Motor neuron (in vitro differentiated cells): ENCODE results near the gene GRIN2A. TPM values are rescaled to one million over a fixed set of nuclear protein-coding genes. Genes with fewer than 3 reads are reported as not detected.

ENCODE experiments used
- ATAC-seq, 8 experiments: fragments of 200-7000 bp; cut with Tn5 transposase; replicated peaks in 6 of 8; 2 replicates each; pipeline ENCODE4 v1.8.0; 2021; ENCODE audit warnings: mild to moderate bottlenecking in 8 of 8, moderate library complexity in 8 of 8
- H3K27ac ChIP-seq, 2 donors: fragments of 250-450 bp; sonication (Bioruptor Pico); 2 replicates each; pipeline ENCODE4 v1.9.0; 2021; ENCODE audit warnings: antibody characterized with exemption in 2 of 2, mild to moderate bottlenecking in 2 of 2, moderate library complexity in 1 of 2
- H3K4me1 ChIP-seq, 2 donors: fragments of 250-450 bp; sonication (Bioruptor Pico); replicated peaks in 1 of 2; 2 replicates each; pipeline ENCODE4 v1.6.1; 2021; ENCODE audit warnings: antibody characterized with exemption in 2 of 2, mild to moderate bottlenecking in 2 of 2, moderate library complexity in 1 of 2
- H3K4me3 ChIP-seq, 5 donors: fragments of 250-450 bp; sonication (Bioruptor Pico); 2 replicates each; pipeline ENCODE4 v1.9.0; 2021; ENCODE audit warnings: antibody characterized with exemption in 5 of 5, mild to moderate bottlenecking in 5 of 5, moderate library complexity in 4 of 5
- WGBS, 10 experiments: fragments of 450-650 bp; shearing (Covaris generic); methylation state at CpG; one replicate each; pipeline ENCODE4 v1.0.0; 2022; 5-methylcytosine and 5-hydroxymethylcytosine counted together
- in situ Hi-C, 9 experiments: fragments of 400-800 bp; cut with MboI; loops; one replicate each; pipeline ENCODE4 v1.15.0; 2021; ENCODE audit warnings: low sequenced_read_pairs in 9 of 9, low pct_unique_long_range_greater_than_20kb in 2 of 9; ENCODE audit not compliant: unreplicated experiment in 9 of 9
- total RNA-seq, 8 experiments: library from RNA; unstranded; fragments of 300-600 nt; gene quantifications; 2 replicates each; pipeline versions ENCODE4 v1.2.3 to v1.2.4, GENCODE V29; 2022

Gene GRIN2A
- total RNA-seq, 8 experiments from 2014 or later = 0.14 to 21.2 (median 2.9) TPM

- WGBS, 10 experiments = 0 to 100% (median 45%) methylated on average over 1 to 2 of the region's 2 CpGs; no CpG with 5 or more reads in 2 of the 10 experiments
- in situ Hi-C loops = no loop called here
- Histone ChIP-seq H3K27ac (no peak overlapping the region), H3K4me1 (peaks cover 0 to 4% of the 10 kb centered on the region in 2 donors), H3K4me3 (no peak overlapping the region)
- ATAC-seq = peak in 1 of 8 experiments; percentile 74
These were observed 85.0 kb downstream of the GRIN2A start for GRCh38 chr16:10097271-10097670.

GRCh38 chr16:10093576-10093975 is 88.7 kb downstream of the GRIN2A start:
- H3K4me3 ChIP-seq = no peak overlapping the region
- no peak for ATAC-seq
- H3K4me1 ChIP-seq = peaks cover 0 to 4% of the 10 kb centered on the region in 2 donors
- WGBS, 10 experiments = 3 to 100% (median 60%) methylated on average over 1 to 8 of the region's 8 CpGs; no CpG with 5 or more reads in 2 of the 10 experiments
- in situ Hi-C loops = no loop called here
- H3K27ac ChIP-seq = no peak overlapping the region

DNA sequence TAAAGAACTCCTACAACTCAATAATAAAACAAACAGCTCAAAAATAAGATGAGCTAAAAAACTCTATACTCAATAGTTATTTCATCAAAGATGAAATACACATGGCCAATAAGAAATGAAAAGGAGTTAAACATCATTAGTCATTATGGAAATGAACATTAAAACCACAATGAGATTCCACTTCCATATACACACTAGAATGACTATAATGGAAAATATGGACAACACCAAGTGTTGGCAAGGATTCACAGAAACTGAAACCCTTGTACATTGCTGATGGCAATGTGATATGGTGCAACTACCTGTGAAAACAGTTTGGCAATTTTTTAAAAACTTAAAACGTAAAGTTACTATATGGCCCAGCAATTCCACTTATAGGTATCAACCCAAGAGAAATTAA is 91.4 kb downstream of the GRIN2A start:
- in situ Hi-C loops = no loop called here
- H3K27ac ChIP-seq = no peak overlapping the region
- H3K4me3 ChIP-seq = no peak overlapping the region
- WGBS, 10 experiments = 0 to 100% (median 85%) methylated on average over 1 of the region's 1 CpG; no CpG with 5 or more reads in 2 of the 10 experiments
- no peak for ATAC-seq
- H3K4me1 ChIP-seq = peaks cover 0 to 4% of the 10 kb centered on the region in 2 donors

DNA sequence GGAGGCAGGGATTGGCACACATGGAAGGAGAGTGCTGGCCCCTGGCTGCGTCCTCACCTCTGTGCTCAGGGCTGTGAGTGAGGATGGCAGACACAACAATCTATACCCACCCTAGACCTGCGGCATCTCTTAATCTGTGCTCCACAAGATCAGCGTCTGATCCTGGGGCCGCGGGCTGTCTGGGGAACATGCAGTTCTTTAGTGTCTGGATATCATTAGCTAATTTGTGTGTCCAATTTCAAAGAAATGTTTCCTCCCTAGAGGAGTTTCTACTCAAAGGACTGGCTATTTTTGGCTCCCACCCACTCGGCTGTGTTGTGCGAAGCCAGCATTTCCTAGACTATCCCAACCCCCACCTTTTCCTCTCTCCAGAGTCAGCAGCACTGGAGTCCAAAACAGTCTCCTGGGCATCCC is 93.8 kb downstream of the GRIN2A start:
- WGBS, 10 experiments = 0 to 91% (median 67%) methylated on average over 1 to 5 of the region's 7 CpGs; no CpG with 5 or more reads in 5 of the 10 experiments
- Histone ChIP-seq H3K4me3 (no peak overlapping the region), H3K27ac (no peak overlapping the region), H3K4me1 (peaks cover 0 to 4% of the 10 kb centered on the region in 2 donors)
- peak in 1 of 8 experiments; percentile 55 for ATAC-seq
- in situ Hi-C loops = no loop called here

- no peak overlapping the region for H3K27ac ChIP-seq
- no peak overlapping the region for H3K4me3 ChIP-seq
- H3K4me1 ChIP-seq = no peaks in the 10 kb centered on the region
- no peak for ATAC-seq
- in situ Hi-C loops = no loop called here
- WGBS, 10 experiments = 0 to 100% (median 80%) methylated on average over 1 to 4 of the region's 4 CpGs; no CpG with 5 or more reads in 3 of the 10 experiments
These were observed 95.1 kb downstream of the GRIN2A start for GRCh38 chr16:10087151-10087550.

- no peak overlapping the region for H3K27ac ChIP-seq
- no peak overlapping the region for H3K4me3 ChIP-seq
- 14 to 100% (median 79%) methylated on average over 1 to 2 of the region's 3 CpGs; no CpG with 5 or more reads in 6 of the 10 experiments for WGBS, 10 experiments
- peaks cover under 1 to 4% of the 10 kb centered on the region in 2 donors for H3K4me1 ChIP-seq
- ATAC-seq = no peak
- in situ Hi-C loops = no loop called here
These were observed 95.6 kb downstream of the GRIN2A start for GRCh38 chr16:10086620-10087019.

DNA sequence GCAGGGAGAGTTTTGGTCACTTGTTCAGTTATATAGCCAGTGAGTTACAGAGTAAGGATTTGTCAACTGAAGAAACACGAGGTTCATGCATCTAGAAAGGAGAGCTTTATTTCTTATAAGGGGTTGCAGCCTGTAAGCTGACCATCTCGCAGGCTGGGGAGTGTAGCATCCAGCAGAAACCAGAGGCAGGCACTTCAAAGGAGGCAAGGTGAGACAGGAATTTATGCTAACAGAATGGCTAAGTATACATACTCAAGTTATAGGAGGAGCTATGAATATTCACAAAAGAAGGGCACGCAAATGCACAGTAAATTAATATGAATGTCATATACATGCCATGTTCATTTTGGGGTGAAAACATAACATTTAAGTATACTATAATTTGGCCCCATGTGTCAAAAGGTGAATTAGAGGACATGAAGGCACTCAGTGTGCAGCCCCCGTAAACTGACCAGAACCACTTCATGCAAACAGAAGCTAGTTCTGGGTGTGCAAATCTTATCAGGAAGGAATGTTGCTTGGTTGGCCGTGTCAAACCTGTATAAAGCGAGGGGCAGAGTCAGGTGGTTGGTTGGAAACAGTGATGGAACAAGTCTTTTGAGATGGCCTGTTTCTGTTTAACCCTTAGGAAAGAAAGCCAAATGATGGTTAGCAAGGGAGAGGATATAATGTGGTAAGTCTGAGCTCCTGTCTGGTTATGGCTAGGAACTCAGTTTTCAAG is 97.0 kb downstream of the GRIN2A start:
- WGBS, 10 experiments = 10 to 100% (median 92%) methylated on average over 1 to 6 of the region's 6 CpGs; no CpG with 5 or more reads in 1 of the 10 experiments
- in situ Hi-C loops = no loop called here
- Histone ChIP-seq H3K4me3 (no peak overlapping the region), H3K27ac (no peak overlapping the region), H3K4me1 (peaks cover 14 to 17% of the 10 kb centered on the region in 2 donors)
- no peak for ATAC-seq

GRCh38 chr16:10083301-10083700 is 98.9 kb downstream of the GRIN2A start:
- 0 to 100% (median 62%) methylated on average over 1 to 3 of the region's 5 CpGs; no CpG with 5 or more reads in 4 of the 10 experiments for WGBS, 10 experiments
- Histone ChIP-seq H3K4me3 (no peak overlapping the region), H3K4me1 (peaks cover 33 to 36% of the 10 kb centered on the region in 2 donors), H3K27ac (no peak overlapping the region)
- no peak for ATAC-seq
- in situ Hi-C loops = no loop called here

GRCh38 chr16:10081201-10081940 is 100.9 kb downstream of the GRIN2A start:
- H3K27ac ChIP-seq = peak overlapping the region; percentile 28 to 72
- peaks cover 38 to 42% of the 10 kb centered on the region in 2 donors for H3K4me1 ChIP-seq
- in situ Hi-C loops = no loop called here
- H3K4me3 ChIP-seq = no peak overlapping the region
- 20 to 100% (median 55%) methylated on average over 1 of the region's 1 CpG; no CpG with 5 or more reads in 4 of the 10 experiments for WGBS, 10 experiments
- peak in 4 of 8 experiments; percentile 6 to 22 (median 12) for ATAC-seq

GRCh38 chr16:10080051-10080772 is 102.0 kb downstream of the GRIN2A start:
- in situ Hi-C loops = no loop called here
- peak overlapping the region; percentile 46 to 72 for H3K27ac ChIP-seq
- ATAC-seq = peak; percentile 78 to 98 (median 88)
- no peak overlapping the region for H3K4me3 ChIP-seq
- 0 to 72% (median 20%) methylated on average over 1 to 5 of the region's 9 CpGs; no CpG with 5 or more reads in 3 of the 10 experiments for WGBS, 10 experiments
- H3K4me1 ChIP-seq = peaks cover 38 to 42% of the 10 kb centered on the region in 2 donors

- peak in 5 of 8 experiments; percentile 82 to 85 (median 83) for ATAC-seq
- in situ Hi-C loops = no loop called here
- 17 to 80% (median 43%) methylated on average over 1 of the region's 7 CpGs; no CpG with 5 or more reads in 7 of the 10 experiments for WGBS, 10 experiments
These were observed 103.7 kb downstream of the GRIN2A start for GRCh38 chr16:10078541-10078949.

DNA sequence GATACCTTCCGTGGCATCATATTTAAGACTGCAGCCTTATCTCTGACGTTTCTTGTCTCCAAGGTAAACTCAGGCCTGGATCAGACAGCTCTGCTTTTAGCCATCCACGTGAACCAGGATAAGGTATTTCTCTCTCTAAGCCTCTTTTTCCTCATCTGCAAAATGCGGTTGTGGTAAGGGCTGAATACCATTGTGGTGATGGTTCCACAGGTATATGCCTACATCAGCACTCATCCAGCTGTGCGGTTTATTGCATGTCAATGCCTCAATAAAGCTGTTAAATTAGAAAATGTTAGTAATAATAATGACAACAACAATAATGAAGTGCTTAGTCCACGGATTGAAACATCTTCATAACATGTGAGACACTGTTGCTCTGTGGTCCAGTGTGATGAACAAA is 104.4 kb downstream of the GRIN2A start:
- peak overlapping the region; percentile 72 to 74 for H3K27ac ChIP-seq
- ATAC-seq = no peak
- H3K4me1 ChIP-seq = peaks cover 38 to 42% of the 10 kb centered on the region in 2 donors
- in situ Hi-C loops = no loop called here
- WGBS, 10 experiments = 13 to 100% (median 81%) methylated on average over 1 to 6 of the region's 6 CpGs
- H3K4me3 ChIP-seq = no peak overlapping the region

More at GRCh38 chr16:10078541-10078949, 103.7 kb downstream of the GRIN2A start:
- Histone ChIP-seq H3K27ac (peak overlapping the region; percentile 72 to 74), H3K4me3 (no peak overlapping the region), H3K4me1 (peaks cover 38 to 42% of the 10 kb centered on the region in 2 donors)
